K562 (cell line): ENCODE measurements around the gene HOMEZ. TPM values are rescaled to one million over a fixed set of nuclear protein-coding genes. Genes with fewer than 3 reads are reported as not detected.

Experiments used
- BRF1 ChIP-seq: IDR thresholded peaks from 3 replicates; pipeline ENCODE4 v1.6.1; 2011; ENCODE audit warnings: borderline replicate concordance, mild to moderate bottlenecking; ENCODE audit not compliant: insufficient read length; ENCODE audit errors: extremely low read depth
- CEBPB ChIP-seq: fragments of 450-650 bp; IDR thresholded peaks from 2 replicates; pipeline ENCODE4 v1.6.1; 2016; ENCODE audit warnings: missing genetic modification characterization, missing compliant biosample characterization
- CSDE1 ChIP-seq, 2 experiments: fragments of 450-650 bp; IDR thresholded peaks; 2 replicates each; pipeline ENCODE4 v1.6.1; 2016; ENCODE audit warnings: mild to moderate bottlenecking in 1 of 2
- ERF ChIP-seq: fragments of 450-650 bp; formaldehyde crosslinking; IDR thresholded peaks from 2 replicates; pipeline ENCODE4 v1.4.0; 2020; ENCODE audit warnings: mild to moderate bottlenecking, mixed read lengths
- ETS2 ChIP-seq: IDR thresholded peaks from 2 replicates; pipeline ENCODE4 v1.6.1; 2016; ENCODE audit warnings: borderline replicate concordance, missing genetic modification characterization, mild to moderate bottlenecking, moderate library complexity, missing compliant biosample characterization; ENCODE audit not compliant: poor library complexity, severe bottlenecking
- HDAC2 ChIP-seq: fragments of 450-650 bp; IDR thresholded peaks from 2 replicates; pipeline ENCODE4 v1.6.1; 2016; ENCODE audit warnings: mild to moderate bottlenecking
- HMG20A ChIP-seq: fragments of 450-650 bp; formaldehyde crosslinking; conservative IDR thresholded peaks from 2 replicates; pipeline ENCODE4 v1.4.0; 2020; ENCODE audit warnings: mild to moderate bottlenecking, mixed read lengths
- KDM2B ChIP-seq: fragments of 250-450 bp; sonication (Bioruptor Pico); IDR thresholded peaks from 2 replicates; pipeline ENCODE4 v1.8.0; 2021; ENCODE audit warnings: mild to moderate bottlenecking, moderate library complexity
- NR4A1 ChIP-seq, 2 experiments: fragments of 250-450 bp in 1 of 2; fragments of 450-650 bp in 1 of 2; sonication (Bioruptor Pico) in 1 of 2; IDR thresholded peaks; 2 replicates each; pipeline versions ENCODE4 v1.4.0 to v1.6.1; 2016 to 2020; ENCODE audit warnings: mild to moderate bottlenecking in 2 of 2, missing compliant biosample characterization in 1 of 2, missing genetic modification characterization in 1 of 2, moderate library complexity in 1 of 2
- NRF1 ChIP-seq, 2 experiments: fragments of 450-650 bp; IDR thresholded peaks in 1 of 2; conservative IDR thresholded peaks in 1 of 2; 2 replicates each; pipeline ENCODE4 v1.6.1; 2014; ENCODE audit warnings: mild to moderate bottlenecking in 2 of 2
- RHOXF2B ChIP-seq: fragments of 250-450 bp; sonication (Bioruptor Pico); conservative IDR thresholded peaks from 2 replicates; pipeline ENCODE4 v1.5.1; 2021
- TCF7 ChIP-seq: sonication (generic); IDR thresholded peaks from 2 replicates; pipeline ENCODE4 v1.6.1; 2016; ENCODE audit warnings: antibody characterized with exemption, borderline replicate concordance
- ZC3H4 ChIP-seq: sonication (generic); formaldehyde crosslinking; IDR thresholded peaks from 2 replicates; pipeline ENCODE4 v1.9.0; 2021; ENCODE audit warnings: missing genetic modification reagents, borderline replicate concordance
- ZNF282 ChIP-seq: sonication (generic); formaldehyde crosslinking; IDR thresholded peaks from 2 replicates; pipeline ENCODE4 v1.8.1; 2023; ENCODE audit warnings: missing genetic modification reagents
- ZNF318 ChIP-seq, 2 experiments: fragments of 450-650 bp; IDR thresholded peaks; 2 replicates each; pipeline ENCODE4 v1.6.1; 2016; ENCODE audit warnings: mild to moderate bottlenecking in 2 of 2, borderline replicate concordance in 1 of 2, low read depth in 1 of 2, moderate library complexity in 1 of 2
- polyA plus RNA-seq, 8 experiments: library from polyadenylated mRNA; depleted of rRNA in 4 of 8; stranded (reverse) in 5 of 8; unstranded in 3 of 8; fragments of >200 nt; fragmentation: Nextera tagmentation in 2 of 8; fragmentation: Illumina TruSeq in 1 of 8; extraction: Ambion mirVana in 2 of 8; extraction: Trizol in 1 of 8; gene quantifications; 2 replicates each; pipeline versions ENCODE4 v1.2.1 to v1.2.3, GENCODE V29; 2011 to 2014; ENCODE audit warnings: inconsistent platforms in 1 of 8, missing spikeins in 1 of 8
- total RNA-seq, 7 experiments: library from RNA; depleted of rRNA in 6 of 7; stranded (reverse); fragments of >200 nt in 6 of 7; fragmentation: Illumina TruSeq in 2 of 7; extraction: Trizol in 2 of 7; gene quantifications; 2 replicates each; pipeline versions ENCODE4 v1.2.1 to v1.2.3, GENCODE V29; 2011 to 2021; ENCODE audit warnings: low replicate concordance in 1 of 7

HOMEZ gene
- total and polyA plus RNA-seq, 9 of the 15 experiments (the other 6 are each of a cell fraction or from before 2014, with no cell fraction given), result 3.0 to 30.2 (median 16.9) TPM

GRCh38 chr14:23286902-23287479 lies 1.1 kb upstream of the HOMEZ start (continued):
- no peak for TF ChIP-seq HMG20A
- no peak for TF ChIP-seq ERF (CRISPR knock-in tag)
- no peak for TF ChIP-seq ETS2 (tag)
- TF ChIP-seq ZNF318 (IDR thresholded peaks at IDR 0.05; ENCODE audit: borderline replicate concordance in 1 of 2, low read depth in 1 of 2), result no peak
- TF ChIP-seq ZNF282, result no peak
- peak; percentile 53; the same call in 1 of the 2 replicates for TF ChIP-seq CEBPB
- no peak for TF ChIP-seq KDM2B (CRISPR knock-in tag)
- TF ChIP-seq NRF1 (conservative IDR thresholded peaks at IDR 0.05 in 1 of 2, IDR thresholded peaks at IDR 0.05 in 1 of 2), result no peak
- TF ChIP-seq RHOXF2B, result no peak
- no peak for TF ChIP-seq CSDE1 (IDR thresholded peaks at IDR 0.05)
- TF ChIP-seq TCF7, result no peak
- no peak for TF ChIP-seq NR4A1 (CRISPR knock-in tag; IDR thresholded peaks at IDR 0.05)
- no peak for TF ChIP-seq NR4A1 (tag; IDR thresholded peaks at IDR 0.05)
- TF ChIP-seq ZC3H4 (CRISPR knock-in tag), result no peak
- no peak for TF ChIP-seq HDAC2
- no peak for TF ChIP-seq BRF1
- TF ChIP-seq, all 486 proteins: peak for 6
